Coronary artery (tissue), 2 donors: ENCODE data around the gene CTNNA2.

ENCODE experiments used
- DNase-seq: peaks from one replicate; pipeline ENCODE4 v3.0.0-alpha.2; 2017; ENCODE audit warnings: low spot score
- H3K27ac ChIP-seq, 2 donors: fragments of 200-600 bp; sonication (generic); one replicate each; pipeline ENCODE4 v1.5.1; 2016 to 2019
- H3K4me3 ChIP-seq: fragments of 200-600 bp; sonication (generic); 2 replicates; pipeline ENCODE4 v1.5.1; 2016; ENCODE audit warnings: mild to moderate bottlenecking, moderate library complexity
- CTCF ChIP-seq: fragments of 200-600 bp; sonication (generic); IDR thresholded peaks from one replicate; pipeline ENCODE4 v1.5.1; 2019; ENCODE audit warnings: antibody characterized with exemption

Gene CTNNA2

GRCh38 chr2:80560326-80560725 is 1047.5 kb downstream of the CTNNA2 start:
- Histone ChIP-seq H3K4me3 (no peak overlapping the region), H3K27ac (no peak overlapping the region)
- DNase-seq: no peak
- no peak for TF ChIP-seq CTCF

GRCh38 chr2:80568011-80568410 is 1055.2 kb downstream of the CTNNA2 start:
- DNase-seq: no peak
- Histone ChIP-seq H3K27ac (no peak overlapping the region), H3K4me3 (no peak overlapping the region)
- TF ChIP-seq CTCF: no peak

- DNase-seq: no peak
- H3K27ac ChIP-seq: no peak overlapping the region
- H3K4me3 ChIP-seq: no peak overlapping the region
- no peak for TF ChIP-seq CTCF
Observed at GRCh38 chr2:80573167-80573566, 1060.3 kb downstream of the CTNNA2 start.

GRCh38 chr2:80573950-80574349 is 1061.1 kb downstream of the CTNNA2 start:
- Histone ChIP-seq H3K4me3 (no peak overlapping the region), H3K27ac (no peak overlapping the region)
- no peak for DNase-seq
- no peak for TF ChIP-seq CTCF

- DNase-seq: no peak
- no peak for TF ChIP-seq CTCF
- Histone ChIP-seq H3K27ac (no peak overlapping the region), H3K4me3 (no peak overlapping the region)
Observed at GRCh38 chr2:80579756-80580155, 1066.9 kb downstream of the CTNNA2 start.

GRCh38 chr2:80591233-80591632 is 1078.4 kb downstream of the CTNNA2 start:
- no peak for DNase-seq
- Histone ChIP-seq H3K27ac (no peak overlapping the region), H3K4me3 (no peak overlapping the region)
- no peak for TF ChIP-seq CTCF

- no peak overlapping the region for H3K4me3 ChIP-seq
- TF ChIP-seq CTCF: no peak
- no peak overlapping the region for H3K27ac ChIP-seq
- no peak for DNase-seq
Observed at GRCh38 chr2:80592106-80592505, 1079.3 kb downstream of the CTNNA2 start.
